ENCODE results near the gene RPS6KC1. TPM values are rescaled to one million over a fixed set of nuclear protein-coding genes. Genes with fewer than 3 reads are reported as not detected.
"Not testable (repeated sequence)": the region's sequence is repeated elsewhere in the genome, so short reads cannot be mapped to it uniquely, and the experiment has no call there.

RPS6KC1 gene
- total RNA-seq, 2 experiments from 2014 or later, result 9.8 to 12.8 TPM

DNA sequence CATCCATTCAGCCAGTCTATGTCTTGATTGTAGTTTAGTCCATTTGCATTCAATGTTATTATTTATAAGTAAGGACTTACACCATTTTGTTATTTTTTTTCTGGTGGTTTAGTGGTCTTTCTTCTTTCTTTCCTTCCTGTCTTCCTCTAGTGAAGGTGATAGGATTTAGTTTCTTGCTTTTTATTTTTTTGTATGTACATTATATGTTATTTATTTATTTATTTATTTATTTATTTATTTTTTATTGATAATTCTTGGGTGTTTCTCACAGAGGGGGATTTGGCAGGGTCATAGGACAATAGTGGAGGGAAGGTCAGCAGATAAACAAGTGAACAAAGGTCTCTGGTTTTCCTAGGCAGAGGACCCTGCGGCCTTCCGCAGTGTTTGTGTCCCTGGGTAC is 99.0 kb downstream of the RPS6KC1 start:
- H3K9me3 Mint-ChIP-seq, H3K4me1 Mint-ChIP-seq, CTCF ChIA-PET, H3K27me3 Mint-ChIP-seq, DNase-seq, H3K4me3 Mint-ChIP-seq, POLR2A ChIA-PET, H3K27ac Mint-ChIP-seq: not testable (repeated sequence)
- peaks cover 24% of the 10 kb centered on the region for H3K36me3 Mint-ChIP-seq (ENCODE audit: low read depth)

DNA sequence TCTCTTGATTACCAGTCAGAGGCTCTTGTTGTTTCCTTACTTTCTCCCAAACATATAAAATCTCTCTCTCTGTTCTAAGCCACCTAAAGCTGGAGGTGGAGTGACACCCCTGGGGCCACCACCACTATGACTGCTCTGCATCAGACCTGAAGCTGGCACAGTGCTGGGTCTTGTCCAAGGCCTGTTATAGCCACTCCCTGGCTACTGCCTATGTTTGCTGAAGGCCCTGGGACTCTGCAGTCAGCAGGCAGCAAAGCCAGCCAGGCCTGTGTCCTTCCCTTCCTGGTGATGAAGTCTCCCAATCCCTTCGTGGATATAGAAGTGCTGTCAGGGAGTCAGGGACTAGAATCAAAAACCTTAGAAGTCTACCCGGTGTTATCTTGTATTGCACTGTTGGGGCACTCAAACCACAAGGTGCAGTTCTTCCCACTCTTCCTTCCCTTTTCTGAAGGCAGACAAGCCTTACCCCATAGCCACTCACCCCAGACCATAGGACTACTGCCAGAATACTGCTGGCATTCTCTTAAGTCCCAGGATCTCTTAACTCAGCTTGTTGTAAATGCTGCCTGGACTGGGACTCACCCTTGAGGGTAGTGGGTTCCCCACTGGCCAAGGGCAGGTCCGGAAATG is 103.1 kb downstream of the RPS6KC1 start:
- no peaks in the 10 kb centered on the region for H3K4me1 Mint-ChIP-seq
- H3K27ac Mint-ChIP-seq, result no peak overlapping the region

DNA sequence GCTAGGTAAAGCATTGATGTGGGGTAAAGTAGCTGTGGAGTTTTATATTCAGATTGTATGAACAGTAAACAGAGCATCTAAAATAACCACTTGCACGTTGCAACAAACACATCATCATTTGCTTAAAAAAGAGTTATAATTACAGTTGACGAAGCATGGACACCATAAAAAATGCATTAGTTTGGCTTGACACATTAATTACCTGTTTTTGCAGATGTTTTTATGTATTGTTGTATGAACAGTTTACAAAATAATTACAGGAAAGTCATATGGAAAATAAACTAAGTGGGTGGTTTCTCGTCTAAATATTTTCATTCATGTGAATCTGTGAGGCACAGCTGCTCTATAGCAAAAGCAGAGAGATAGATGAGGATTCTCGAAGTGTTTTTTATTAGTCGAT is 108.3 kb downstream of the RPS6KC1 start:
- DNase-seq, result no peak
- CTCF ChIA-PET, result no interaction called here
- no peaks in the 10 kb centered on the region for H3K4me1 Mint-ChIP-seq
- H3K27ac Mint-ChIP-seq, result no peak overlapping the region
- H3K9me3 Mint-ChIP-seq, result peaks cover 6% of the 10 kb centered on the region
- H3K4me3 Mint-ChIP-seq, result no peak overlapping the region
- H3K27me3 Mint-ChIP-seq, result no peaks in the 10 kb centered on the region
- POLR2A ChIA-PET, result no interaction called here
- H3K36me3 Mint-ChIP-seq (ENCODE audit: low read depth), result peaks cover 6% of the 10 kb centered on the region

More for the DNA sequence above, 103.1 kb downstream of the RPS6KC1 start:
- Mint-ChIP-seq H3K4me3 (no peak overlapping the region), H3K27me3 (no peaks in the 10 kb centered on the region), H3K9me3 (peaks cover 3% of the 10 kb centered on the region), H3K36me3 (ENCODE audit: low read depth) (peaks cover 19% of the 10 kb centered on the region)
- POLR2A ChIA-PET, result no interaction called here
- CTCF ChIA-PET, result no interaction called here
- no peak for DNase-seq

DNA sequence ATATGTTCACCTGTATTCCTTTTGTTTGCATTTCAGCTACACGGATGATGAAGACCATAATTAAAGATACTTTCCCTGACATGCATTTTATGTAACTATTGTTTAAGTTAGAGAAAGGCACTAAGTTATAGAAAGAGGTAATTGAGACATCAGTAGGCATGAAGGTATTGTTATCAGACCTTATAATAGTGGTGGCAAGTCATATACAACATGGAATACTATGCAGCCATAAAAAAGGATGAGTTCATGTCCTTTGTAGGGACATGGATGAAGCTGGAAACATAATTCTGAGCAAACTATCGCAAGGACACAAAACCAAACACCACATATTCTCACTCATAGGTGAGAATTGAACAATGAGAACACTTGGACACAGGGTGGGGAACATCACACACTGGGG is 109.4 kb downstream of the RPS6KC1 start:
- H3K4me3 Mint-ChIP-seq; H3K9me3 Mint-ChIP-seq; H3K36me3 Mint-ChIP-seq (ENCODE audit: low read depth); CTCF ChIA-PET; POLR2A ChIA-PET; H3K4me1 Mint-ChIP-seq; H3K27me3 Mint-ChIP-seq; H3K27ac Mint-ChIP-seq; DNase-seq: not testable (repeated sequence)

DNA sequence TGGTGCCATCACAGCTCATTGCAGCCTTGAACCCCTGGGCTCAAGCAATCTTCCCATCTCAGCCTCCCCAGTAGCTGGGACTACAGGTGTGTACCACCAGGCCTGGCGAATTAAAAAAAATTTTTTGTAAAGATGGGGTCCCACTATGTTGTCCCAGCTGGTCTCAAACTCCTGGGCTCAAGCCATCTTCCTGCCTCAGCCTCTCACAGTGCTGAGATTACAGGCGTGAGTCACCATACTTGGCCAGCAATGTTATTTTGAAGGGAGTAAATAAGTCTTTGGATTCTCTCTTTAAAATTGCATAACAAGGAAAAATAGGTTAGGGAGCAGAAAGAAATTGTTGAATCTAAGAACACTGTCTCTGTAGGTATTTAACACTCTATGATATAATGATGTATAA is 111.3 kb downstream of the RPS6KC1 start:
- POLR2A ChIA-PET, result no interaction called here
- H3K27ac Mint-ChIP-seq, result no peak overlapping the region
- H3K4me3 Mint-ChIP-seq, result no peak overlapping the region
- H3K27me3 Mint-ChIP-seq, result no peaks in the 10 kb centered on the region
- H3K9me3 Mint-ChIP-seq, result peaks cover 4% of the 10 kb centered on the region
- no peak for DNase-seq
- peaks cover 6% of the 10 kb centered on the region for H3K36me3 Mint-ChIP-seq (ENCODE audit: low read depth)
- CTCF ChIA-PET, result no interaction called here
- no peaks in the 10 kb centered on the region for H3K4me1 Mint-ChIP-seq

DNA sequence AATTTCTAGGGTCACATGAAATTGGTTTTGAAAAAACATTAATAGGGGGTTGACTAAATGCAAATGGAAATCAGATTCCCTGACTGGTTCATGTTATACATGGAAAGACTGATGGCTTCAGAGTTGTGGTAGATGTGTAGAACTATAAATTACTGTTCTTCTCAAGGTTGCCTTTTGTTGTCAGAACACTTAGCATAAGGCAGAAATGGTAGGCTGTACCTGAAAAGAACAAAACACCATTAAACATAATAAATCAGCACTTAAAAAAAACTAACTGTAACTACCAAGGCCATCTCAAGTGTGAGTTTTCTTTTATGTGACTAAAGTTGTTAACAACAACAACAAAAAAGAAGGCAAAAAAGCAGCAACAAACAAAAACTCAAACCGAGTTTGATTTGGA is 111.8 kb downstream of the RPS6KC1 start:
- no peak overlapping the region for H3K27ac Mint-ChIP-seq
- CTCF ChIA-PET, result no interaction called here

DNA sequence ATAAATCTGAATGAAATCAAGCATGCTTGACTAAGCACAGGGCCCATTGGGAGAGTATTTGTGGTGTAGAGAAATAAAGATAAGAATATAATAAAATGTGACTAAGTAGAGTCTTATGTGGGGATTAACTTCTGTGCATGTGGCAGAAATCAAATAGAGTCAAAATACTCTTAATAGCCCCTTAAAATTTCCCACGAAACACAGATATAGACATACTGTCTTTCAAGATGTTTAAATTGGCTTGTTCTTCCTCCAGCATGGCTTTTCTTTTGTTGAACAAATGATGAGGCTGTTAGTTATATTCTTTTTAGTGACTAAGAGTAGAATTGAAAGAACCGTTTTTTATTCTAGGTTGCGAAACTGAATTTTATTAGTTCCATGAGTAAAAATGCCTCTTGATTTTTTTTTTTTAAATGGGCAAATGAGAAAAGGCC is 112.3 kb downstream of the RPS6KC1 start:
- H3K27ac Mint-ChIP-seq, result no peak overlapping the region
- POLR2A ChIA-PET, result no interaction called here

More for the DNA sequence above, 111.8 kb downstream of the RPS6KC1 start:
- no peak for DNase-seq
- Mint-ChIP-seq H3K36me3 (ENCODE audit: low read depth) (peaks cover 2% of the 10 kb centered on the region), H3K9me3 (peaks cover 4% of the 10 kb centered on the region), H3K4me3 (no peak overlapping the region), H3K4me1 (no peaks in the 10 kb centered on the region), H3K27me3 (no peaks in the 10 kb centered on the region)
- POLR2A ChIA-PET, result no interaction called here

DNA sequence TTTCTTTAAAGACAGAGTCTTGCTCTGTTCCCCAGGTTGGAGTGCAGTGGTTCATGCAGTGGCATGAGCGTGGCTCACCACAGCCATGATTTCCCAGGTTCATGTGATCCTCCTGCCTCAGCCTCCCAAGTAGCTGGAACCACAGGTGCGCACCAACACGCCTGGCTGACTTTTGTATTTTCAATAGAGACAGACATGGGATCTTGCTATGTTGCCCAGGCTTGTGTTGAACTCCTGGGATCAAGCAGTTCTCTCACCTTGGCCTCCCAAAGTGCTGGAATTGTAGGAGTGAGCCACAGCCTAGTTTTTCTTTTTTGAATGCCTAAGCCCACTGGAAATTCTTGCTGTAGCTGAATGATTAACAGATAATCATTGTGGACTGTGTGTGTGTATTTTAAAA is 113.5 kb downstream of the RPS6KC1 start:
- Mint-ChIP-seq H3K27me3 (no peaks in the 10 kb centered on the region), H3K36me3 (ENCODE audit: low read depth) (peaks cover 2% of the 10 kb centered on the region), H3K4me1 (no peaks in the 10 kb centered on the region), H3K9me3 (peaks cover 4% of the 10 kb centered on the region), H3K4me3 (no peak overlapping the region), H3K27ac (no peak overlapping the region)
- ChIA-PET CTCF (no interaction called here), POLR2A (no interaction called here)
- no peak for DNase-seq

More for the DNA sequence above, 112.3 kb downstream of the RPS6KC1 start:
- peaks cover 4% of the 10 kb centered on the region for H3K9me3 Mint-ChIP-seq
- peaks cover 2% of the 10 kb centered on the region for H3K36me3 Mint-ChIP-seq (ENCODE audit: low read depth)
- DNase-seq, result no peak
- no peaks in the 10 kb centered on the region for H3K27me3 Mint-ChIP-seq
- no peak overlapping the region for H3K4me3 Mint-ChIP-seq
- CTCF ChIA-PET, result no interaction called here
- H3K4me1 Mint-ChIP-seq, result no peaks in the 10 kb centered on the region

DNA sequence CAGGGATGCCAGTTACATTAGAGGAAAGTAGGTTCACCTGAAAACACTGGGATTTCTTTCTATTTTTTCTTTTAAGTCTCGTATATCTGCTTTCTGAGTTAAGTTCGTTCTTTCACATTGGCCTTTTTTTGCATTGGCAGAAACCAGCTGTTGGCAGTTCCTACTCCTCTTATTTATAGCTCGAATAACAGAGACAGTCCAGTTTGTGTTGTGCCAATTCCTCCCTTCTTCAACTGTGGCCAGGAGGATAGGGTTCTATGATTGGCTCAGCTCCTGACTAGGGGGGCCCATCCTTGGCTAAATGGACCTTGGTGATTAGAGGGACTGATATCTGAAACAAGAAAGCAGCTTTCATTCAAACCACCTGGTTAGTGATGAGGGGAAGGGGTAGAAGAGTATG is 115.8 kb downstream of the RPS6KC1 start:
- H3K4me3 Mint-ChIP-seq, result no peak overlapping the region
- no peaks in the 10 kb centered on the region for H3K9me3 Mint-ChIP-seq
- no peak for DNase-seq
- POLR2A ChIA-PET, result no interaction called here
- H3K4me1 Mint-ChIP-seq, result no peaks in the 10 kb centered on the region
- no peaks in the 10 kb centered on the region for H3K27me3 Mint-ChIP-seq
- H3K27ac Mint-ChIP-seq, result no peak overlapping the region
- CTCF ChIA-PET, result interaction anchor here (1.9 kb wide), 1 partner anchor 9 kb away, joined by 7 read pairs; no protein-coding TSS in a partner anchor
- H3K36me3 Mint-ChIP-seq (ENCODE audit: low read depth), result no peaks in the 10 kb centered on the region

DNA sequence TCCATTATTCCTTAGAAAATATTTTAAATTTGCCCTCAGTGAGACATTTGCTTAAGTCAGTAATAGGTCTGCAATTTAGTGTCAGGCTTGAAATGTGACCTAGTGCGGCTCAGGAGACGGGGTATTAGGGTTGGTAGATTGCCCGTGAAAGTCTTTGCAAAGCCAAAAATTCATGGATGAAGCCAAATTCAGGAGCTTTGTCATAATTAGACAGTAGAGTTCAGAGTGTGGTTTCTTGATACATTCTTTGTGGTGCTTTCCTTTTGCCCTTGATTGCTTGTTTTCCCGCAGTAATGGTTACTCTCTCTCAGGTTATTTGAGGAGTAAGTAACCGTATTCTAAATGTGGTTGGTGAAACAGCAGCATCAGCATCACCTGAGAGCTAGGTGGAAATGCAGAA is 120.7 kb downstream of the RPS6KC1 start:
- ChIA-PET CTCF (no interaction called here), POLR2A (no interaction called here)
- H3K4me1 Mint-ChIP-seq, result no peaks in the 10 kb centered on the region
- H3K36me3 Mint-ChIP-seq (ENCODE audit: low read depth), result peaks cover 6% of the 10 kb centered on the region
- no peak overlapping the region for H3K4me3 Mint-ChIP-seq
- no peaks in the 10 kb centered on the region for H3K9me3 Mint-ChIP-seq
- no peak for DNase-seq
- H3K27ac Mint-ChIP-seq, result no peak overlapping the region
- H3K27me3 Mint-ChIP-seq, result no peaks in the 10 kb centered on the region

DNA sequence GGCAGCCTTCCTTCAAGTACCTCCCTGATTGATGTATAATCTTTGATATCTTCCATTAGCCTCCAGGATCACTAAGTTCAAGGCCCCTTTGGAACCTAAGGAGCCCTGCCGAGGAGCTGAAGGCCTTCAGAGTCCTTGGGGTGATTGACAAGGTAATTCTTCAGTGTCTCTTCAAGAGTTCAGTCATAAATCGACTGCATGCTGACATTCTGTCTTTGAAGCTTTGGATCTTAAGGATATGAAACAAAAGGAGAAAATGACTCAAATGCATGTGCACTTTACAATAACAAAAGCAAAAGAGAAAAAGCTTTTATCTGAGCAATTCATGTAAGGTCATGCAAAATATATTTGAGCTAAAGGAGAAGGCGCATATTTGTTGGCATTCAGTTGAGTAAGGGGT is 125.3 kb downstream of the RPS6KC1 start:
- ChIA-PET POLR2A (no interaction called here), CTCF (interaction anchor here (1.9 kb wide), 1 partner anchor 10 kb away, joined by 7 read pairs; no protein-coding TSS in a partner anchor)
- H3K27me3 Mint-ChIP-seq, result no peaks in the 10 kb centered on the region
- no peak for DNase-seq
- no peaks in the 10 kb centered on the region for H3K4me1 Mint-ChIP-seq
- peaks cover 9% of the 10 kb centered on the region for H3K36me3 Mint-ChIP-seq (ENCODE audit: low read depth)
- H3K9me3 Mint-ChIP-seq, result no peaks in the 10 kb centered on the region
- H3K4me3 Mint-ChIP-seq, result no peak overlapping the region
- H3K27ac Mint-ChIP-seq, result no peak overlapping the region

DNA sequence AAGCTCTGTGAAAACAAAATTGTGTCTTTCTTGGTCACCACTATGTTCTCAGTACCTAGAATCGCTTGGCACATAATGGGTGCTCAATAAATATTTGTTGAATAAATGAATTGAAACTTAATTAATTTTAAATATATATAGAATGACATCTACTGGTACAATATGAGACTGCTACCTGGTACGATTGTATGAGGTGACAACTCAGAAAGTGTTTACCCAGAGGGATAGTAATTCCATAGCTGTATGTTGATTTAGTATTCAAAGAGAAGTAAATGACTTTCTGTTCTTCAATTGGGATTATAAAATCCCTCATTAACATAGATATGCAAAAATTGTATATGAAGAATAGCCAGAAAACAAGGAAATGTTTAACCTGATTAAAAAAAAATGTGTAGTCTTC is 128.7 kb downstream of the RPS6KC1 start:
- ChIA-PET CTCF (no interaction called here), POLR2A (no interaction called here)
- H3K4me1 Mint-ChIP-seq, result no peaks in the 10 kb centered on the region
- DNase-seq, result no peak
- no peak overlapping the region for H3K4me3 Mint-ChIP-seq
- peaks cover 14% of the 10 kb centered on the region for H3K36me3 Mint-ChIP-seq (ENCODE audit: low read depth)
- H3K27me3 Mint-ChIP-seq, result no peaks in the 10 kb centered on the region
- H3K27ac Mint-ChIP-seq, result no peak overlapping the region
- H3K9me3 Mint-ChIP-seq, result peaks cover 8% of the 10 kb centered on the region

DNA sequence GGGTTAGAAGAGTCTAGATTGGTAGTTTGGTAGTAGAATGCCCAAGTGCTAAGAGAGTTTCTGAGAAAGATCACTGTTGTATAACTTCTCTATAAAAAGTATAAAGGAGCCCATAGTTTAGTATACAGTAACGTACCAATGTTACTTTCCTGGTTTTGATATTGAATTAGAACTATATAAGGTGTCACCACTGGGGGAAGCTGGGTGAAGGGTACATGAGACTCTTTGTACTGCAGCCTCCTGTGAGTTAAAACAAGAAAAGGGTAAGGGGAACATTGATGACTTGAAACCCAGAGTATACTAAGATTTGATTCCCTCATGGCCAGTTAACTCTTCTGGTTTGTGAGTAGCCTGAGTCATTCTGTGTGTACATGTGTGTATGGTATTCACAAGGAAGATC is 129.8 kb downstream of the RPS6KC1 start:
- H3K4me1 Mint-ChIP-seq, result peaks cover 3% of the 10 kb centered on the region
- no peak overlapping the region for H3K27ac Mint-ChIP-seq
- peaks cover 14% of the 10 kb centered on the region for H3K9me3 Mint-ChIP-seq
- no peak overlapping the region for H3K4me3 Mint-ChIP-seq
- no peak for DNase-seq
- H3K36me3 Mint-ChIP-seq (ENCODE audit: low read depth), result peaks cover 15% of the 10 kb centered on the region
- H3K27me3 Mint-ChIP-seq, result no peaks in the 10 kb centered on the region
- ChIA-PET POLR2A (no interaction called here), CTCF (interaction anchor here (0.6 kb wide), 1 partner anchor 178 kb away, joined by 3 read pairs; no protein-coding TSS in a partner anchor)

DNA sequence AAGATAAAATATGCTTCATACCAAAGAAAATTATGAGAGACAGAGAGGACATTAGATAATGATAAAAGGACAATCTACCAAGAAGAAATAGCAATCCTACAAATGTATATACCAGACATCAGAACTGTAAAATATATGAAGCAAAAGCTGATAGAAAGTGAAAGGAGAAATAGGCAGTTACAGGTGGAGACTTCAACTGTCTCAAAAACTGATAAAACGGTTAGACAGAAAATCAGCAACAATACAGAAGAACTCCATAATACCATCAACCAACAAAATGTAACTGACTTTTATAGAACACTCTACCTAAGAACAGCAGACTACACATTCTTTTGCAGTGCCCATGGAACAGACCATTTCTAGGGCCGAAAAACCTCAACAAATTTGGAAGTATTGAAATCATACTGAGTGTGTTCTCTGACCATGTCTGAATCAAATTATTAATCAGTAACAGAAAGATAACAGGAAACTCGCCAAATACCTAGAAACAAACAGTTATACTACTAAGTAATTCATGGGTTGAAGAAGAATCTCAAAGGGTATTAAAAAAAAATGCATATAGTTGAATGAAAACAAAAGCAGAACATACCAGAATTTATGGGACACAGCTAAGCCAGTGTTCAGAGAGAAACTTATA is 132.1 kb downstream of the RPS6KC1 start:
- Mint-ChIP-seq H3K9me3 (peaks cover 27% of the 10 kb centered on the region), H3K36me3 (ENCODE audit: low read depth) (peaks cover 25% of the 10 kb centered on the region)

More for the DNA sequence above, 132.1 kb downstream of the RPS6KC1 start:
- CTCF ChIA-PET, result no interaction called here
- Mint-ChIP-seq H3K4me1 (peaks cover 4% of the 10 kb centered on the region), H3K27ac (no peak overlapping the region), H3K4me3 (no peak overlapping the region), H3K27me3 (no peaks in the 10 kb centered on the region)
- POLR2A ChIA-PET, result no interaction called here
- DNase-seq, result no peak

Measured in activated CD4-positive, alpha-beta T cell treated with anti-CD3 and anti-CD28 coated beads, Interleukin-2, amount 10 ng/mL, durations not matched to agents 7 days and 5 days (primary cell).